Adrenal gland (tissue), 12 donors: ENCODE measurements around the gene LILRA6. TPM values are rescaled to one million over a fixed set of nuclear protein-coding genes. Genes with fewer than 3 reads are reported as not detected.

ENCODE experiments used
- DNase-seq, 7 donors: peaks; one replicate each; pipeline ENCODE4 v3.0.0-alpha.2; 2019 to 2020
- H3K27ac ChIP-seq, 5 donors: fragments of 200-600 bp; sonication (generic) in 4 of 5; 1 replicate in 3 of 5; 2 replicates in 2 of 5; pipeline versions ENCODE4 v1.5.1 to v1.8.0; 2016 to 2020; ENCODE audit warnings: mild to moderate bottlenecking in 1 of 5
- H3K27me3 ChIP-seq: fragments of 200-600 bp; 2 replicates; pipeline ENCODE4 v1.8.0; 2021
- H3K36me3 ChIP-seq, 2 donors: fragments of 200-600 bp; replicated peaks in 1 of 2; 1 replicate in 1 of 2; 2 replicates in 1 of 2; pipeline versions ENCODE4 v1.5.1 to v1.8.0; 2018 to 2022
- H3K4me1 ChIP-seq, 2 donors: fragments of 200-600 bp; replicated peaks in 1 of 2; 1 replicate in 1 of 2; 2 replicates in 1 of 2; pipeline versions ENCODE4 v1.5.1 to v1.8.0; 2018 to 2021
- H3K4me3 ChIP-seq, 4 donors: fragments of 200-600 bp; sonication (generic) in 3 of 4; one replicate each; pipeline ENCODE4 v1.5.1; 2016 to 2018
- H3K9me3 ChIP-seq, 3 donors: fragments of 200-600 bp; sonication (generic) in 1 of 3; replicated peaks in 1 of 3; 1 replicate in 2 of 3; 2 replicates in 1 of 3; pipeline versions ENCODE4 v1.5.1 to v1.8.0; 2016 to 2021
- CTCF ChIP-seq, 6 experiments: fragments of 450-650 bp in 4 of 6; fragments of 200-600 bp in 2 of 6; sonication (generic) in 1 of 6; IDR thresholded peaks; 1 replicate in 5 of 6; 2 replicates in 1 of 6; pipeline versions ENCODE4 v1.5.1 to v1.8.0; 2016 to 2021; ENCODE audit warnings: antibody characterized with exemption in 6 of 6, mild to moderate bottlenecking in 2 of 6, moderate library complexity in 1 of 6
- POLR2A ChIP-seq, 2 donors: fragments of 450-650 bp; IDR thresholded peaks; one replicate each; pipeline ENCODE4 v1.6.1; 2017; ENCODE audit warnings: antibody characterized with exemption in 2 of 2, mild to moderate bottlenecking in 2 of 2, moderate library complexity in 1 of 2
- WGBS, 4 donors: extraction: QIAGEN DNeasy Blood & Tissue Kit in 2 of 4; methylation state at CpG; one replicate each; pipeline versions ENCODE4 v1.1.5 to v1.1.7; 2013 to 2017; 5-methylcytosine and 5-hydroxymethylcytosine counted together
- intact Hi-C, 2 donors: fragments of 100-400 bp; cut with DNase I; formaldehyde crosslinking; loops; one replicate each; pipeline versions ENCODE4 v1.14.1 to v1.15.0; 2022 to 2023
- polyA plus RNA-seq, 3 donors: library from polyadenylated mRNA; stranded (reverse); fragments of 200-250 nt in 2 of 3; fragments of 350-450 nt in 1 of 3; fragmentation: Illumina TruSeq in 1 of 3; extraction: RNeasy Lipid Tissue Mini Kit (QIAGEN cat#74804) in 1 of 3; gene quantifications; one replicate each; pipeline ENCODE4 v1.2.3, GENCODE V29; 2013 to 2014
- total RNA-seq, 9 donors: library from RNA; depleted of rRNA in 4 of 9; stranded (reverse); fragments of >200 nt in 4 of 9; fragments of 120-200 nt in 1 of 9; fragmentation: NEBNext Ultra II Directional in 1 of 9; extraction: Animal tissue kit (Norgen Biotek cat#: 25700) in 1 of 9; gene quantifications; one replicate each; pipeline versions ENCODE4 v1.1.0 to v1.2.4, GENCODE V29; 2013 to 2023
- donor health status: healthy with polysubstance abuse.
- donor health status: Bipolar disorder and iron deficiency.
- donor health status: DM: yes; HTN: yes; CAD: no.
- donor health status: DM: no; HTN: no; CAD: no.
- donor health status: DM: no; HTN: no; CAD: no.
- donor health status: DM: yes; HTN: yes; CAD: no.

Gene LILRA6
- total and polyA plus RNA-seq, 12 donors, result 0.30 to 9.3 (median 4.8) TPM

DNA sequence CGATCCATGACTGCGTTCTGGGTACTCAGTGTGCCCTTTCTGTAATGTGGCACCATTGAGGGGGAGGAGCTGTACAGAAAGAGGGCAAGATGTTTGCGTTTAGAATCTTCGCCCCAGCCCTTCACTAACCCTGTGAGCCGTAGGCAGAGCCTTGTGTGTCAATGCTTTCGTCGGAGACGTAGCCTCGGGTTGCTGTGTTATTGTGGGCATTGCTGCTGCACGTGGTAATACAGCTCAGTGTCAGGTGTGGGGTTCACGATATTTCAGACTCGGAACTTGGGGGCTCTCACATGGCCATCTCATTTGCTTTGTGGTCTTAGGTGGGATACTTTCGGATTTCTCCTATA, 35.8 kb downstream of the LILRA6 start:
- peak overlapping the region; percentile 76 to 100 (median 90) for H3K27ac ChIP-seq
- peaks cover 57 to 88% of the 10 kb centered on the region in 2 donors for H3K4me1 ChIP-seq
- no peak for DNase-seq
- H3K27me3 ChIP-seq, result no peaks in the 10 kb centered on the region
- TF ChIP-seq POLR2A (IDR thresholded peaks at IDR 0.05) (no peak), CTCF (IDR thresholded peaks at IDR 0.05) (no peak)
- 79 to 88% (median 82%) methylated on average over 11 to 13 of the region's 13 CpGs for WGBS, 4 donors
- H3K4me3 ChIP-seq, result no peak overlapping the region
- intact Hi-C loops, result no loop called here
- no peaks in the 10 kb centered on the region for H3K9me3 ChIP-seq
- peaks cover 0 to 65% of the 10 kb centered on the region in 2 donors for H3K36me3 ChIP-seq

DNA sequence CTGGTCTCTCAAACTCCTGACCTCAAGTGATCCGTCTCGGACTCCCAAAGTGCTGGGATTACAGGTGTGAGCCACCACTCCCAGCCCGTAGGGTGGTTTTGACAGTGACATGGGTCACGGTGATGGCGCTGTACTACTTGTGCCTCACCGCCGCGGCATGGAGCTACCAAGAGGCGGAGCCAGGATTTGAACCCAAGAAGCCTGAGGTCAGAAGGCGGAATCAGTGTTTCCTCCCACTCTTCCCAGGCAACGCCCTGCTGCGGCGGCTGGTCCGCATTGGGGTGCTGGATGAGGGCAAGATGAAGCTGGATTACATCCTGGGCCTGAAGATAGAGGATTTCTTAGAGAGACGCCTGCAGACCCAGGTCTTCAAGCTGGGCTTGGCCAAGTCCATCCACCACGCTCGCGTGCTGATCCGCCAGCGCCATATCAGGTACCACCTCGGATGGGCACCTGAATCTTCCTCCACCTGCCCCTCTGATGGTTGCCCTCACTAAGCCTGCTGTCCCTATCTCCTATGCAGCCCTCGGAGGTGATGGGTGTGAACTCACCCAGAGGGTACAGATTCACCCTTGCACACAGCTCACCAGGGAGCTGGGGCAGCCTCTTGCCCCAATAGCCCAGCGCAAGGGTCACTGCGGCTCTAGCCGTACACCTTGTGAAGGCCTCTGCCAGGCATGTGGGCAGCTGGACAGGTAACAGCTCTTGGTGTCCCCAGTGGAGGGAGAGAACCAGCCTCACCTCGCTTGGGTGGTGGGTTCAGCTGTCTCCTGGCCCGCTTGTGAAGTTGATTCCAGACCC, 36.4 kb downstream of the LILRA6 start:
- peak in 2 of 7 donors; percentile 22 to 48 for DNase-seq
- WGBS, 4 donors, result 83 to 90% (median 86%) methylated on average over 6 to 27 of the region's 27 CpGs
- intact Hi-C loops, result no loop called here

DNA sequence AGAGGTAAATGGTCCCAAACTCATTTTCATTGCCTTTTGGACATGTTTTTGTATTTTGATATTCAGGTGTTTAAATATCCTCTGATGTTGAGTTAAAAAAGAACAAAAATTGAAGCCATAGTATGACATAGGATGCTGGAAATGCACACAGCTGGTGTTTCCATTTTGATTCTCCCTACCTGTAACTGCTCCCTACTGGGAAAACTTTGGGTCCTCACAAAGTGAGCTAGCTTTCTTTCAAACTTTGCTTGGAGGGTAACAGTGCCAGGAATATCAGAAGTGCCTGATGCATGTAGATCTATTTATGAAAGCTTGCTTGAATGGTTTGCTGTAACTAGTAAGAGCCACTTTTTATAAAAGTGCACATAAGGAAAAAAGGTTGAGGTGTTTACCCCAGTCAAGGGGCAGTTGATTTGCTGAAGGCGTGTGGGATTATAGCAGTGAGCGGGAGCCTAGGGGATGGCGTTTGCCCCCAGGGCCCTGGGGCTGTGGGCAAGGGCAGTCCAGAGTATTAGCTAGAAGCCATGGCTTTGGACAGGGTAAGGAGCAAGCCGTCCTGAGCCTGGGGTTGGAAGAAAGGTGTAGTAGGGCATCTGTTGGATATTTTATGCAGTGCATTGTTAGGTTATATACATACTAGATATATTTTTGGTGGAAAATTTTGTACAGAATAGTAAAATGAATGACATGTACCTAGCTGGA, 37.7 kb downstream of the LILRA6 start:
- Histone ChIP-seq H3K36me3 (peaks cover 0 to 71% of the 10 kb centered on the region in 2 donors), H3K27ac (peak overlapping the region in 3 of 5 donors; percentile 33 to 100 (median 95)), H3K4me3 (no peak overlapping the region), H3K27me3 (no peaks in the 10 kb centered on the region), H3K4me1 (peaks cover 56 to 86% of the 10 kb centered on the region in 2 donors), H3K9me3 (no peaks in the 10 kb centered on the region)
- DNase-seq, result no peak
- 75 to 84% (median 80%) methylated on average over 4 of the region's 4 CpGs for WGBS, 4 donors
- intact Hi-C loops, result no loop called here
- no peak for TF ChIP-seq POLR2A (IDR thresholded peaks at IDR 0.05)
- TF ChIP-seq CTCF (IDR thresholded peaks at IDR 0.05), result no peak

More for the DNA sequence above, 36.4 kb downstream of the LILRA6 start:
- Histone ChIP-seq H3K9me3 (no peaks in the 10 kb centered on the region), H3K27ac (peak overlapping the region in 4 of 5 donors; percentile 76 to 100 (median 90)), H3K4me3 (no peak overlapping the region), H3K27me3 (no peaks in the 10 kb centered on the region), H3K36me3 (peaks cover 0 to 71% of the 10 kb centered on the region in 2 donors), H3K4me1 (peaks cover 61 to 93% of the 10 kb centered on the region in 2 donors)
- TF ChIP-seq POLR2A (IDR thresholded peaks at IDR 0.05) (no peak), CTCF (IDR thresholded peaks at IDR 0.05) (no peak)

- Histone ChIP-seq H3K36me3 (peaks cover 0 to 68% of the 10 kb centered on the region in 2 donors), H3K27ac (peak overlapping the region in 3 of 5 donors; percentile 20 to 97 (median 95)), H3K4me1 (peaks cover 39 to 71% of the 10 kb centered on the region in 2 donors), H3K9me3 (no peaks in the 10 kb centered on the region), H3K4me3 (peak overlapping the region in 1 of 4 donors; percentile 83), H3K27me3 (no peaks in the 10 kb centered on the region)
- TF ChIP-seq CTCF (IDR thresholded peaks at IDR 0.05) (no peak), POLR2A (IDR thresholded peaks at IDR 0.05) (no peak)
- intact Hi-C loops, result no loop called here
- WGBS, 4 donors, result 50 to 67% (median 59%) methylated on average over 7 to 9 of the region's 9 CpGs
- peak in 1 of 7 donors; percentile 54 for DNase-seq
Observed at GRCh38 chr19:54203151-54203611, 39.4 kb downstream of the LILRA6 start.
